ENCODE measurements around the gene PDCD11. TPM values are rescaled to one million over a fixed set of nuclear protein-coding genes. Genes with fewer than 3 reads are reported as not detected.

Gene PDCD11
- total and polyA plus RNA-seq, 2 of the 8 experiments (the other 6 are each of a cell fraction or from before 2014, with no cell fraction given) = 18.1 to 79.1 TPM

GRCh38 chr10:103428989-103429643, 32.7 kb downstream of the PDCD11 start:
- no peak overlapping the region for H2BK20ac ChIP-seq (ENCODE audit: low read length)
- no peaks in the 10 kb centered on the region for H3K9me3 ChIP-seq (ENCODE audit: insufficient read depth in 2 of 2, low read depth in 1 of 2, low read length in 1 of 2)
- H3K14ac ChIP-seq (ENCODE audit: insufficient read length) = no peak overlapping the region
- no peaks in the 10 kb centered on the region for H3K23me2 ChIP-seq (ENCODE audit: low read depth, low read length)
- no peak overlapping the region for H3K27ac ChIP-seq (ENCODE audit: low read depth, low read length)
- H3K23ac ChIP-seq (ENCODE audit: insufficient read length) = no peak overlapping the region
- FAIRE-seq = no peak
- H3K4me1 ChIP-seq (replicated peaks in 1 of 4; ENCODE audit: control insufficient read depth in 3 of 4, insufficient read depth in 4 of 4, low read length in 3 of 4) = no peaks in the 10 kb centered on the region
- ChIA-PET POLR2A (ENCODE audit: partially characterized antibody) (interaction anchor here (1.7 kb wide), 1 partner anchor 11 kb away, joined by 4 read pairs; no protein-coding TSS in a partner anchor), CTCF (ENCODE audit: partially characterized antibody) (interaction anchor here (0.5 to 1.4 kb wide), 2 partner anchors 57 to 179 kb away, joined by 3 to 4 read pairs; no protein-coding TSS in a partner anchor)
- H2BK15ac ChIP-seq (ENCODE audit: low read length) = no peak overlapping the region
- H2BK5ac ChIP-seq (ENCODE audit: low read depth, low read length) = no peak overlapping the region
- H3K9ac ChIP-seq (replicated peaks in 1 of 4; ENCODE audit: extremely low read depth in 1 of 4, low read depth in 3 of 4, low read length in 3 of 4) = no peak overlapping the region
- no peak overlapping the region for H3K18ac ChIP-seq (ENCODE audit: extremely low read depth, low read length)
- TF ChIP-seq FOSL1 (IDR thresholded peaks at IDR 0.05; ENCODE audit: insufficient read depth, low read depth, low read length) (no peak), BRCA1 (IDR thresholded peaks at IDR 0.05; ENCODE audit: low read depth, low read length) (no peak), EZH2 (IDR thresholded peaks at IDR 0.05; ENCODE audit: low read depth, low read length, severe bottlenecking) (no peak)
- no peaks in the 10 kb centered on the region for H3K79me1 ChIP-seq (ENCODE audit: low read depth, low read length)
- H3K4me3 ChIP-seq (ENCODE audit: extremely low read depth in 1 of 4, insufficient read depth in 2 of 4, low read depth in 3 of 4, low read length in 4 of 4) = no peak overlapping the region
- 94% methylated on average over 5 of the region's 5 CpGs; no CpG with 5 or more reads in 1 of the 2 experiments for WGBS, 2 experiments (ENCODE audit: extremely low coverage in 1 of 2, insufficient coverage in 1 of 2, insufficient read length in 1 of 2, insufficient replicate concordance in 2 of 2, low coverage in 1 of 2, low lambda C conversion rate in 2 of 2, missing lambda C conversion rate in 1 of 2)
- H2AFZ ChIP-seq (ENCODE audit: low read length) = no peak overlapping the region
- H4K20me1 ChIP-seq (replicated peaks in 1 of 2; ENCODE audit: control insufficient read depth in 1 of 2, insufficient read depth in 2 of 2, low read length in 2 of 2) = peaks cover 3% of the 10 kb centered on the region in 2 experiments
- no peak overlapping the region for H2AK5ac ChIP-seq (ENCODE audit: low read depth, low read length)
- no peak overlapping the region for H3K4me2 ChIP-seq (ENCODE audit: insufficient read depth in 1 of 2, low read depth in 2 of 2, low read length in 2 of 2)
- no peak overlapping the region for H2BK120ac ChIP-seq (replicated peaks; ENCODE audit: low read depth, low read length)
- H4K8ac ChIP-seq (ENCODE audit: extremely low read depth, insufficient read depth, low read length) = no peak overlapping the region
- H3K56ac ChIP-seq (replicated peaks; ENCODE audit: insufficient read length, low read depth, low read length) = no peak overlapping the region
- H3K36me3 ChIP-seq (ENCODE audit: control insufficient read depth in 2 of 4, insufficient read depth in 4 of 4, low read length in 3 of 4) = peaks cover 31 to 79% (median 64%) of the 10 kb centered on the region in 4 experiments
- no peaks in the 10 kb centered on the region for H3K27me3 ChIP-seq (replicated peaks in 1 of 4; ENCODE audit: control insufficient read depth in 3 of 4, extremely low read depth in 1 of 4, insufficient read depth in 3 of 4, low read length in 3 of 4)
- no peak overlapping the region for H4K91ac ChIP-seq (replicated peaks; ENCODE audit: insufficient read length, low read length)
- no peak overlapping the region for H3K4ac ChIP-seq (replicated peaks; ENCODE audit: insufficient read length, low read depth, low read length)
- no peak overlapping the region for H4K5ac ChIP-seq (ENCODE audit: insufficient read length, low read depth, low read length)
- H3K79me2 ChIP-seq (ENCODE audit: control insufficient read depth in 1 of 2, insufficient read depth in 2 of 2, low read length in 2 of 2) = no peaks in the 10 kb centered on the region
- no peak for DNase-seq (ENCODE audit: low read depth in 1 of 2, low spot score in 2 of 2)
- H2BK12ac ChIP-seq (ENCODE audit: low read depth, low read length) = no peak overlapping the region
